HepG2 (cell line): ENCODE measurements around the gene ICAM3. TPM values are rescaled to one million over a fixed set of nuclear protein-coding genes. Genes with fewer than 3 reads are reported as not detected.

Experiments used
- MTERF4 ChIP-seq: sonication (generic); formaldehyde crosslinking; IDR thresholded peaks from 2 replicates; pipeline ENCODE4 v1.8.0; 2023; ENCODE audit warnings: mild to moderate bottlenecking, missing genetic modification reagents
- NFE2 ChIP-seq: sonication (generic); formaldehyde crosslinking; IDR thresholded peaks from 2 replicates; pipeline ENCODE4 v1.4.0; 2020; ENCODE audit warnings: missing genetic modification reagents
- PRDM10 ChIP-seq: sonication (generic); formaldehyde crosslinking; IDR thresholded peaks from 2 replicates; pipeline ENCODE4 v1.4.0; 2020; ENCODE audit warnings: low read depth, missing genetic modification reagents
- ZNF318 ChIP-seq: sonication (generic); formaldehyde crosslinking; IDR thresholded peaks from 2 replicates; pipeline ENCODE4 v1.4.0; 2020; ENCODE audit warnings: mild to moderate bottlenecking, missing genetic modification reagents
- ZNF678 ChIP-seq: sonication (generic); formaldehyde crosslinking; IDR thresholded peaks from 2 replicates; pipeline ENCODE4 v1.4.0; 2020; ENCODE audit warnings: mild to moderate bottlenecking, missing genetic modification reagents
- polyA plus RNA-seq, 8 experiments: library from polyadenylated mRNA; depleted of rRNA in 3 of 8; stranded (reverse) in 7 of 8; unstranded in 1 of 8; fragments of >200 nt; fragmentation: Illumina TruSeq in 4 of 8; extraction: Trizol in 4 of 8; gene quantifications; 2 replicates each; pipeline versions ENCODE4 v1.2.1 to v1.2.3, GENCODE V29; 2011 to 2016; ENCODE audit warnings: low read depth in 4 of 8, missing spikeins in 1 of 8, mixed read lengths in 1 of 8; ENCODE audit not compliant: insufficient read depth in 1 of 8
- total RNA-seq, 5 experiments: library from RNA; depleted of rRNA; stranded (reverse); fragments of >200 nt; fragmentation: Illumina TruSeq; extraction: Trizol; gene quantifications; 2 replicates each; pipeline ENCODE4 v1.2.3, GENCODE V29; 2016; ENCODE audit warnings: low read depth in 1 of 5

The ICAM3 gene
- total and polyA plus RNA-seq, 2 of the 13 experiments (the other 11 are each of a cell fraction or from before 2014, with no cell fraction given): 14.1 to 21.0 TPM

GRCh38 chr19:10315335-10316214 is 23.8 kb downstream of the ICAM3 start, which contains the start of gene FDX2 (continued):
- TF ChIP-seq ZNF318 (CRISPR knock-in tag) (no peak), MTERF4 (CRISPR knock-in tag) (peak; percentile 73; the same call in 1 of the 2 replicates), PRDM10 (CRISPR knock-in tag) (no peak; the same call in 1 of the 2 replicates), NFE2 (no peak), ZNF678 (no peak)
